ENCODE measurements around the gene DCDC2C.

DNA sequence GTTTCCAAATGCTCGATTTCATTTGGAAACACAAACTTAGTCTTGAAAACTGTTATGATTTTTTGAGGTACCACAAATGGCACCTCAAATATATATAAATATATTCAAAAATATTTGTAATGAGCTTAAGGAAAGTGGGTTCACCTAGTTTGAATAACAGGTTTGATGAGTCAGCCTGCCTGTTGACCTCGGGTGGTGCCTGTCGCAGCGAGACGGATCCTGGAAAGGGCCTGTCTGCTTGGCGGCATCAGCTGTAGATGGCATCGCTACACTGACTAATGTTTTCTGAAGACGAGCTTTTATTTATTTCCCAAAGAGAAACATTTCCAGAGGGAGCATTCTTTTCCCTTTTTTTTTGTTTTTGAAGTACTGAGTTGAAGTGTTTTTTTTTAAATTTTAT, 38.5 kb upstream of the DCDC2C start:
- TF ChIP-seq RCOR1 (IDR thresholded peaks at IDR 0.05; ENCODE audit: low read depth, low read length) (no peak), HEYL (CRISPR knock-in tag; IDR thresholded peaks at IDR 0.05) (no peak), CHD2 (IDR thresholded peaks at IDR 0.05; ENCODE audit: low read length, partially characterized antibody) (no peak), CBX2 (IDR thresholded peaks at IDR 0.05; ENCODE audit: borderline replicate concordance, low read depth) (no peak), POLR2A (IDR thresholded peaks at IDR 0.05; ENCODE audit: low read length) (no peak), REST (IDR thresholded peaks at IDR 0.05) (no peak), SMC3 (IDR thresholded peaks at IDR 0.05) (no peak)
- TF ChIP-seq, protein P1, sequence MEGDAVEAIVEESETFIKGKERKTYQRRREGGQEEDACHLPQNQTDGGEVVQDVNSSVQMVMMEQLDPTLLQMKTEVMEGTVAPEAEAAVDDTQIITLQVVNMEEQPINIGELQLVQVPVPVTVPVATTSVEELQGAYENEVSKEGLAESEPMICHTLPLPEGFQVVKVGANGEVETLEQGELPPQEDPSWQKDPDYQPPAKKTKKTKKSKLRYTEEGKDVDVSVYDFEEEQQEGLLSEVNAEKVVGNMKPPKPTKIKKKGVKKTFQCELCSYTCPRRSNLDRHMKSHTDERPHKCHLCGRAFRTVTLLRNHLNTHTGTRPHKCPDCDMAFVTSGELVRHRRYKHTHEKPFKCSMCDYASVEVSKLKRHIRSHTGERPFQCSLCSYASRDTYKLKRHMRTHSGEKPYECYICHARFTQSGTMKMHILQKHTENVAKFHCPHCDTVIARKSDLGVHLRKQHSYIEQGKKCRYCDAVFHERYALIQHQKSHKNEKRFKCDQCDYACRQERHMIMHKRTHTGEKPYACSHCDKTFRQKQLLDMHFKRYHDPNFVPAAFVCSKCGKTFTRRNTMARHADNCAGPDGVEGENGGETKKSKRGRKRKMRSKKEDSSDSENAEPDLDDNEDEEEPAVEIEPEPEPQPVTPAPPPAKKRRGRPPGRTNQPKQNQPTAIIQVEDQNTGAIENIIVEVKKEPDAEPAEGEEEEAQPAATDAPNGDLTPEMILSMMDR (IDR thresholded peaks at IDR 0.05): no peak

Data from A549 (cell line).